ENCODE data around the gene SSC5D. TPM values are rescaled to one million over a fixed set of nuclear protein-coding genes. Genes with fewer than 3 reads are reported as not detected.

Gene SSC5D
- total and polyA plus RNA-seq, 9 of the 15 experiments (the other 6 are each of a cell fraction or from before 2014, with no cell fraction given): 0.04 to 0.71 (median 0.14) TPM; not detected in 2

GRCh38 chr19:55451965-55452748 is 36.1 kb upstream of the SSC5D start (continued):
- TF ChIP-seq ZNF740 (CRISPR knock-in tag; IDR thresholded peaks at IDR 0.05) (peak; percentile 76; the same call in 1 of the 2 replicates), ZNF740 (tag; IDR thresholded peaks at IDR 0.05) (peak in 1 of 2 experiments; percentile 57; a peak in 1 of 4 replicates), SMAD1 (IDR thresholded peaks at IDR 0.05; ENCODE audit: low read depth, low read length, partially characterized antibody) (no peak), IRF1 (CRISPR knock-in tag; IDR thresholded peaks at IDR 0.05; ENCODE audit: borderline replicate concordance) (no peak), ZNF449 (CRISPR knock-in tag; IDR thresholded peaks at IDR 0.05) (no peak), TOE1 (IDR thresholded peaks at IDR 0.05; ENCODE audit: borderline replicate concordance) (no peak), TOE1 (CRISPR knock-in tag; IDR thresholded peaks at IDR 0.05; ENCODE audit: borderline replicate concordance, low read depth) (no peak), ARNT (IDR thresholded peaks at IDR 0.05) (no peak), HDAC1 (IDR thresholded peaks at IDR 0.05) (peak in 1 of 2 experiments; percentile 45; a peak in 1 of 4 replicates), NFRKB (IDR thresholded peaks at IDR 0.05; ENCODE audit: low read depth) (no peak), BCOR (IDR thresholded peaks at IDR 0.05) (peak; percentile 40; the same call in 1 of the 2 replicates), BMI1 (IDR thresholded peaks at IDR 0.05; ENCODE audit: low read length) (no peak), CREB1 (IDR thresholded peaks at IDR 0.05) (no peak), CREB1 (CRISPR knock-in tag; IDR thresholded peaks at IDR 0.05) (no peak), BCLAF1 (IDR thresholded peaks at IDR 0.05; ENCODE audit: borderline replicate concordance in 1 of 2, control insufficient read depth in 1 of 2, low read depth in 2 of 2, low read length in 1 of 2) (no peak), CTCF (IDR thresholded peaks at IDR 0.05 in 2 of 3, conservative IDR thresholded peaks at IDR 0.05 in 1 of 3; ENCODE audit: insufficient read depth in 2 of 3, low read depth in 1 of 3, low read length in 3 of 3) (no peak), FIP1L1 (IDR thresholded peaks at IDR 0.05; ENCODE audit: low read depth, low read length, poor library complexity, severe bottlenecking) (peak; percentile 49)
